Activated T-helper 1 cell treated with Interleukin-2 at 50 U/mL for 16 hours (primary cell): ENCODE results near the gene TCP11L2.

ENCODE experiments used
- DNase-seq: peaks from one replicate; pipeline ENCODE4 v3.0.0-alpha.2; 2020; ENCODE audit warnings: low read depth

TCP11L2 gene

DNA sequence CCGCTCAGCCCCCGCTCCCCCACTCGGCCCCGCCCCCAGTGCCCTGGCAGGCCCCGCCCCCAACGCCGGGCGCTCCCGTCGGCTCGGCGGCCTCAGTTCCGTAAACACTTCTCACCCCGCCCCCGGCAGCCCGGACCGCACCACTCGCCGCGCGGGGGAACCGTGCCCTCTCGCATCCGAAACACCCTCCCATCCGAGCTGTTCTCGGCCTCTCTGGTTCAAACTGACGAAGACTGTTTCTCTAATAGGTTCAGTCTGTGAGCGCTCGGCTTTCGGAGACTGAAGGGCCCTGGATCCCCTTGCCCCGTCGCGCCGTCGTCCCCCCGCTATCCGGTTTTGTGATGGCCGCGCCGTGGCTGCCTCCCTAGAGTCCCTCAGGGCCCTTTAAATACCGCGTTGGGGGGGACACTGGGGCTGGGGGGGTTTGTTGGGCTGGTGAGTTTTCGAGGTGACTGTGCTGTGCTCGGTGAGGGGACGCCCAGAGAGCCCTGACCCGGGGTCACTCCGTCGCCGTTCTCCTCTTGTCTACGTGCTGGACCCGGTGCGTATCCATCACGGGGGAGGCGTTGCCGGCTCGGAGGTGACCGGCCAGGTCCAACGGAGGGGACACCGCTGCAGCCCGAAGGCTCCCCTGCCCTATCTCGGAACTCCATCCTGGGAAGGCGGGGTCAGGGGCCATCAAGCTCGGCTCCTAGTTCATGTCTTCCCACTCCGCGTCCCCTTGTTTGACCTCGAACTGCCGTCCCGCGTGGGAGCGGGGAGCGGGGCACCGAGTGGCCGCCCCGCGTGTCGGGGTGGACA is at the start of gene TCP11L2:
Gene TCP11L2 (plus strand): TSS at position 333 of the 801 bp plus-strand sequence. CDS start 8,343 bp downstream, outside the sequence.
- peak; percentile 86 for DNase-seq

DNA sequence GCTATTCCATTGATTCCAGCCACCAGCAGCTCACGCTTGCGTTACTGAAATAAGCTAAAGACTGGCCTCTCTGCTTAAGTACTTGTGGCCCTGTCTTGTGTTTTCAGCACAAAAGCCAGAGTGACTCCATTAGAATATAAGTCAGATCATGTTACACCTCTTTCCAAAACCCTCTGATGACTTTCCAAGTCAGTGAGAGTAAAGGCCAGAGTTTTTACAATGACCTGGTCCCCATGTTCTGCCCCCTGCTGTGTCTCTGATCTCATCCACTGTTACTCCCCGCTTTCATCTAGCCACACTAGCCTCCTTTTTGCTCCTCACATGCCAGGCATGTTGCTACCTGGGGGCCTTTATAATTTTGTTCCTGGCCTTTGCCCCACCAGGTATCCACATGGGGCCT is 47.8 kb upstream of the TCP11L2 start:
- no peak for DNase-seq

DNA sequence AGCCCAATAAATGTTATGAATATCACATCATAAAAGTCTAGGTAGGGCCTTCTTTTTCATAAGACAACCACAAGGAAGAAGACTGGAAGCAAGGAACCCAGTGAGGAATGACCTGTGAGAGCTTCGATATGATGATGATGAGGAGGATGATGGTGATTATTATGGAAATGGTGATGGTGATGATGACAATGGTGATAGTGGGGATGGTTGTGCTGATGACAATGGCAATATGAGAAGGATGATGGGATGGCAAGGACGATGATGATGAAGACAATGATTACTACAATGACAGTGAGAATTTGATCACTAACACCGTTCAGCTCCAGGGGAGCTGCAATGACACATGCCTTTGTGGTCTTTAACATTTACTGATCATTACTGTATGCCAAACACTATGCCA is 47.0 kb upstream of the TCP11L2 start:
- no peak for DNase-seq

DNA sequence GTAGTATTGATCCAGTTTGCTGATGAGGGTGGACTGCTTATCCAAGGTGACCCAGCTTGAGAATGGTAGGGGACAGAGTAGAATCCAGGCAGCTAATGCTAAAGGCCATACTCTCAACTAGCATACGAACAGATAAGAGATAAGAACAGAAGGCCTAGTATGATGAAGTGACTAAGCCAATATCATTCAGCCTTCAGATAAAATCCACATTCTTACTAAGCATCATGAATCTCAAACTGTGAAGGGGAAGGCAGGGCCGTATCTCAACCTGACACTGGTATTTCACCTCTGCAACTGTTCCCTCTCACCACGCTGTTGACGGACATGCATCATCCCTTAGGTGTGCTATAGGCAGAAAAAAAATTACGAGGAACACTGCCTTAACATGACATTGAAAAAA is 46.6 kb upstream of the TCP11L2 start:
- DNase-seq: no peak

DNA sequence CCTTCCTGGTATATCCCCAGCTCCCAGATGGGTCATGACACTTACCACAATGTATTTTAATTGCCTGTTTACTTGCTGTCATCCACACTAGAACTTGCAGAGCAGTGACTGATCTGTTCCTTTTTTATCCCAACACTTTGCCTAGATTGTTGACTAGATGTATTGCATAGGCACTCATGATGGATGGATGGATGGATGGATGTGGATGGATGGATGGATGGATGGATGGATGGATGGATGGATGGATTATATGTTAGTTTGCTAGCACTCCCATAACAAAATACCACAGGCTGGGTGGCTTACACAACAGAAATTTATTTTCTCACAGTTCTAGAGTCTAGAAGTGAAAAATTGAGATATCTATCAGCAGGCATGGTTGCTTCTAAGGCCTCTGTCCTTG is 46.0 kb upstream of the TCP11L2 start:
- DNase-seq: no peak

DNA sequence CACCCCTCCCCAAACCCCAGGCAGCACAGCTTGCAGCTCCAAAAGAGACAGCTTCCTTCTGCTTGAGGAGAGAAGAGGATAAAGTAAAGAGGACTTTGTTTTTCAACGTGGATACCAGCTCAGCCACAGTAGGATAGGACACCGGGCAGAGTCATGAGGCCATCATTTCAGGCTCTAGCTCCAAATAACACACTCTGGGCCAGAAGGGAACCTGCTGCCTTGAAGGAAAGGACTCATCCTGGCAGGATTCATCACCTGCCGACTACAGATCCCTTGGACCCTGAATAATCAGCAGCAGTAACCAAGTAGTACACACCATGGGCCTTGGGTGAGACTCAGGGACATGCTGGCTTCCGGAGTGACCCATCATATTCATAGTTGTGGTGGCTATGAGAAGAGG is 44.3 kb upstream of the TCP11L2 start:
- DNase-seq: no peak

DNA sequence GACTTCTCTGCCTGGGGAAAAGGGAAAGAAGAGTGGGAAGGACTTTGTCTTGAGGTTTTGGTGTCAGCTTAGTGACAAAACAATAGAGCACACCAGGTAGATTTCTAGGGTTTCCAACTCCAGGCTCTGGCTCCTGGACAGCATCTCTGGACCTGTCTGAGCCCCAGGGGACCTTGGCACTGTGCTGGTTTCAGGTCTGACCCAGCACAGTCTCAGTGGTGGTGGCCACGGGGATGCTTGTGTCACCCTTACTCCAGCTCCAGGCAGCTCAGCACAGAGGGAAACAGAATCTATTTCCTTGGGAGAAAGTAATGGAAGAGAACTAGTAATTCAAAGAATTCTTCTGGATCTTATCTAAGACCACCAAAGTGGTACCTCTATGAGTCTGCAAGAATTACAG is 43.6 kb upstream of the TCP11L2 start:
- DNase-seq: no peak

DNA sequence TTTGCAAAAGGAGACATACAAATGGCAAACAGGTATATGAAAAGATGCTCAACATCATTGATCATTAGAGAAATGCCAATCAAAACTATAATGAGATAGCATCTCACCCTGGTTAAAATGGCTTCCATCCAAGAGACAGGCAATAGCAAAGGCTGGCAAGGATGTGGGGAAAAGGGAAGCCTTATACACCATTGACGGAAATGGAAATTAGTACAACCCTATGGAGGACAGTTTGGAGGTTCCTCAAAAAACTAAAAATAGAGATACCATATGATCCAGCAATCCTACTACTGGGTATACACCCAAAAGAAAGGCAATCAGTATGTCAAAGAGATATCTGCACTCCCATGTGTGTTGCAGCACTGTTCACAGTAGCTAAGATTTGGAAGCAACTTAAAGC is 37.4 kb upstream of the TCP11L2 start:
- DNase-seq: no peak

DNA sequence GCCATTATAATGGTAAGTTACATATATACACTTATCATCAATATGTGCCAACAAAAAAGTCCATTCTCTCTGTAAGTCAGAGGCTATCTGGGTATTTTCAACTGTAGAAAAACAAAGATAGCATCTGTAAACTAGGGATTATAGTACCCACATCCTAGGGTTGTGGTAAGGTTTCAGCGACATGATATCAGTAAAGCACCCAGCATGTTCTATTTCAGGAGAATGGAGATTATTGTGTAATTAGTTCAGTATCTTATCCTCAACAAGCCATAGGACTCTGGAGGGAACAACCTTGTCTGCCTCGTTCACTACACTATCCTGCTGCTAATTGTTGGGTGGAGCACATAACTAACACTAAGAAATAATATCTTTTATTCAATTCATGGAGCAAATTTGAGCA is 35.0 kb upstream of the TCP11L2 start:
- DNase-seq: no peak

DNA sequence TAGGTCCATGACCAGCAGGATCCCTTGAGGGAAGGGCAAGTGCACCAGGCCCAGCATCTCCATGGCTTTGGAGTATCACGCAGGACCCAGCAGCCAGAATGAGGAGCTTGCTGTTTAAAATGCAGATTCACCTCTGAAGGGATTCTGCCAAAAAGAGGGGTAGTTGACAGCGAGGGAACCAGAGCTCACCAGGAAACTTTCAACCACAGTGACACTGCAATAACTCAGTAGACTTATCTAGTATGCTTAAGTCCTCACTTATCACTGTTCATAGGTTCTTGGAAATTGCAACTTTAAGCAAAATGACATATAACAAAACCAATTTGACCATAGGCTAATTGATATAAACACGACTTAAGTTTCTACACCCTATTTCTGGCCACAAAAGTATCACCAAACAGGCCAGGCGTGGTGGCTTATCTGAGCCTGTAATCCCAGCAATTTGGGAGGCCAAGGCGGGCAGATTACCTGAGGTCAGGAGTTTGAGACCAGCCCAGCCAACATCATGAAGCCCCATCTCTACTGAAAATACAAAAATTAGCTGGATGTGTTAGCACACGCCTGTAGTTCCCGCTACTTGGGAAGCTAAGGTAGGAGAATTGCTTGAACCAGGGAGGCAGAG is 33.3 kb upstream of the TCP11L2 start:
- no peak for DNase-seq

DNA sequence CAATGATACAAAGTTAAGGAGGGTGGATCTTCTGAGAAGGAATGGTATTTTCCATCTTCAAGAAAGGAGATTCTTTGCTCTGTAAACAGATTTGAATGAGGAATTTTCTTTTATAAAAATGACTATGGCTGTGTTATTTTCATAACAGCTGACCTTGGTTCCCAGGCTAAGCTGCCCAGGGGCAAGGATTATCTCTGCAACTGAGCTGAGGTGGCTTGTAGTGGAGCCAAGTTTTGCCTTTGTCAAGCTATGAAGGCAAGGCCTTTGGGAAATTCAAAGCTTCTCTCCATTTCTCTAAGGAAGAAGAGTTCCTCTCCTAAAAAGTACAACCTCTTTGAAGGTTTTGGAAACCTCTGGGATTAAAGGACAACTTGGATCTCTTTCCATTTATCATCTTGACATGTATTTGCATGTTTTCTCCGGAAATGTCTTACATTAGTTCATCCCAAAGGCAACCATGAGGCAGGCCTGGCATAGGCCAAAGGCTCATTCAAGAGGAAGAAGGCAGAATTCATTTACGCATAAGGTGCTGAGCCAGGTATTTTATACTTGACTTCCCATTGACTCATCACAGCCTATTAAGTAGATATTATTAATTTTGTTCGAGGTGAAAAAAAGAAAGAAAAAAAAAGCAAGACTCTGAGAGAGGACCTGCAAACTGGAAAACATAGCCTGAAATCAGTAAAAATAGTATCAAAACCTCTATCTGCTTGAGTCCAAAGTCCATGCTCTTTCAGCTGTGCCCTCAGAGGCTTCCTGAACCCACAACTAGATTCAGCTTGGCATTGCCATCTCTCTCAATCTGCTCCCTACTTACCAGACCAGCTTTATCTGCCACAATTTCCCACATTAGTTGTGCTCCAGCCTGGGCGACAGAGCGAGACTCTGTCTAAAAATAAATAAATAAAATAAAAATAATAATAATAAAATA is 30.7 kb upstream of the TCP11L2 start:
- DNase-seq: no peak

DNA sequence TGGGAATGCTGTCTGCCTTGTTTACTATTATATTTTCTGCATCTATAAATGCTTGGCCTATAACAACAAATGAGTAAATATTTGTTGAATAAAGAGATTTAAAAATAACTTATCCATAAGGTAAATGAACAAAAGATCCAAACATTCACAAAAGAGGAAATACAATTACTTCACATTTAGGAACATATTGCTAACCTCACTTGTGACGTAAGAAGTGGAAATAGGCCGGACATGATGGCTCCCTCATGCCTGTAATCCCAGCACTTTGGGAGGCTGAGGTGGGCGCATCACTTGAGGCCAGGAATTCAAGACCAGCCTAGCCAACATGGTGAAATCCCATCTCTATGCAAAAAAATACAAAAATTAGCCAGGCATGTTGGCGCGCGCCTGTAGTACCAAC is 29.0 kb upstream of the TCP11L2 start:
- DNase-seq: no peak

DNA sequence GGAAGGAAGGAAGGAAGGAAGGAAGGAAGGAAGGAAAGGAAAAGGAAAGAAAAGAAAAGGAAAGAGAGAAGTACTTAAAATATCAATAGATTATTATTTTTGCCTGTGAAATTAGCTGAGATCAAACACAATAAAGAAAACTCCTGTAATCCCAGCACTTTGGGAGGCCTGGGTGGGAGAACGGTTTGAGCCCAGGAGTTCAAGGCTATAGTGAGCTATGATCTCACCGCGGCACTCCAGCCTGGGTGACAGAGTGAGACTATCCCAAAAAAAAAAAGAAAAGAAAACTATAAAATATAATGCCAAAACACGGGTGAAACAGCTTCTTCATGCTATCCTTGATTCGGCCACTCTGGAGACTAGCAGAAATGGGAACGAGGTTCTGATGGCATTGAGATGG is 28.5 kb upstream of the TCP11L2 start:
- no peak for DNase-seq

DNA sequence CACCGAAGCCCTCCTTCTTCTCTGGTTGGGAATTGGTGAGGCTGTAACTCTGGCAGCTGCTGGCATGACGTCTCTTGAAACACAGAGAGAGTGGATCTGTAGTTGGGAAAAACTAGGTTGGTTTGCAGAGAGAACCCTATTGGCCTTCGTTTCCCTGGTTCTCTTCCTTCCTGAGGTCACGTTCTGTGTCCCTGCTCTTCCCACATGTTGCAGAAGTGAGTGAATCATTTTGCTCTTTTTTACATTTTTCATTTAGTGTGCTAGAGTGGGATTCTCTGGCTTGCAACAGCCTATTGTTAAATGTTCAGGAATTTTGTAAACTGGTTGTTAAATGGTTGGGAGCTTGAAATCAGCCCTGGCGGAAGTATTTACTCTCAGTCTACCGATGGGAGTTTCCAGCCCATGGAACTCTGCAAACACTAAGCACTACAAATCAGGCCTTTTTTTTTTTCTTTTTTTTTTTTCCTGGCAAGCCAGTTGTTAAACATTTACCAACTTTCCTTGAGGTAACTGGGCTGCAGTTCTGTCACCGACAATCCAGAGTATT is 27.9 kb upstream of the TCP11L2 start:
- no peak for DNase-seq

DNA sequence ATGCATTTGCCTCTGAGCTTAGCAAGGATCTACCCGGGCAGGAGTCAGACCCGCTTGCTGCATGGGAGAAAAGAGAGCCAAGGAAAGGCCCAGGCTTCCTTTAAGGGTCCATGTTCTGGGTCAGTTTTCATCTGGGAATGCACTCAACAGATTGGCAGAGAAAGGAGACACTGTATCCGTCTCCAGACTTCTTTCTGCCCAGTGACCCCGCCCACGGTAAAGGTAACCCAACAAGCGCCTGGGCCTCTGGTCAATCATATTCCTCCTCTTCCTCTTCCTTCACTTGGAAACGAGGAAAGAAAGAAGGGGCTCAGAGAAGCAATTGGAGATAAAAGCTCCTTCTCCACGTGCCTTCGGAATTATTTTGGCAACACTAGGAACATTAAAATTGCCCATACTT is 27.1 kb upstream of the TCP11L2 start:
- DNase-seq: no peak

DNA sequence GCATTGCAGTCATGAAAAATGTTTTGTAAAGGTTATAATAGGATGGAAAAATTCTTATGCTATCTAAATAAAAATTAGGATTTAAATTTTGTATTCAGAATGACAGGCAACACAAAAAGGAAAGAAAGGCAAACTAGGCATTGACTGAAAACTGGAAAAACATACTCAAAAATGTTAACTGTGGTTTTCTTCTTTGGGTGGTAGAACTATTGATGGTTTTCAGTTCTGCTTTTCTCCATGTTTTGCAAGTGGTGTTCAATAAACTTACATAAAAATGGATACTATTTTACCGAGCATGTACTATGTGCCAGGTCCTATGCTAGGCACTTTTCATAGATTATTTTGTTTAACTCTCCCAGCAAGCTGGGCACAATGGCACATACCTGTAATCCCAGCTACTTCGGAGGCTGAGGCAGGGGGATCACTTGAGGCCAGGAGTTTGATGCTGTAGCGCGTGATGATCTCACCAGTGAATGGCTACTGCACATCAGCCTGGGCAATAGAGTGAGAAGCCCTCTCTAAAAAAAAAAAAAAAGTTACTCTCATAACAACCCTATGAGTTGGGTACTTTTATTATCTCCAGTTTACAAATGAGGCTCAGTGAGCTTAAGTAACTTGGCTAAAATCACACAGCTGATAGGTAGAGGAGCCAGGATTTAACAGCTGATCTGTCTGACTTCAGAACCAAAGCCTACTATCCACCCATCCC is 26.3 kb upstream of the TCP11L2 start:
- DNase-seq: no peak

DNA sequence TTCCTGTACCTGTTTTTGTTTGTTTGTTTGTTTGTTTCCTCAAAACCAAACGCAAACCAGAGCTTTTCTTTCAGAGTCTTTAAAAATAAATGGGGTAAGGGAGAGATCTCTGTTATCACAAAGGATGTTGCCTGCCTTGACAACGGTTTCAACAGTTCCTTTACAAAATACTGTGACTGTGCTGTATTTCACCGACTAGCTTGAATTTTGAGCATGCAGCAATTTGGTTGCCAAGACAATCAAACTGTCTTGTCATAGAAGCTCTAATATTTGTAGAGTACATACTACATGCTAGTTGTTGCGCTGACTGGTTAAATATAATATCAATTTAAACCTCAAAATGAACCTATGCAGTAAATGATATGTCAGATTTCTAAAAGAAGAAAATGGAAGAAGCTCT is 22.4 kb upstream of the TCP11L2 start:
- DNase-seq: no peak

DNA sequence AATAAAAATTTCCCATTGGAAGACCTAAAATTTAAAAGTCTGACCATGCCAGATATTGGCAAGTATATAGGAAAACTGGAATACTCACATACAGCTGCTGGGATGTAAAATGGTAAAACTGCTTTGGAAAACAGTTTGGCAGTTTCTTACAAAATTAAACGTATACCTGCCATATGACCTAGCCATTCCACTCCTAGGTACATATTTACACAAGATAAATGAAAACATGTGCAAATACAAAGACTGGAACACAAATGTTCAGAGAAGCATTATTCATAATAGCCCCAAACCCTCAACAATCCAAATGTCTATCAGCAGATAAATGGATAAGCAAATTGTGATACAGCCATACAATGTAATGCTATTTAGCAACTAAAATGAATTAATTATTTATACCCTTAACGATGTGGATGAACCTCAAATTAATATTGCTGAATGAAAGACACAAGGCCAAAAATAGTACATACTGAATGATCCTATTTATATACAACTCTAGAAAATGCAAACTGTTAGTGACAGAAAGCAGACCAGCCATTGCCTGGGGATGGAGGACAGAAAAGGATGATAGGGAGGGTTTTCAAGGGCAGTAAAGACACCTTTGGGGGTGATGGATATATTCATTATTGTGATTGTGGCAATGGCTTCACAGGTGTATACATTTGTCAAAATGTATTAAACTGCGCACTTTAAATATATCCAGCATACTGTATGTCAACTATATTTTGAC is 21.3 kb upstream of the TCP11L2 start:
- DNase-seq: no peak

DNA sequence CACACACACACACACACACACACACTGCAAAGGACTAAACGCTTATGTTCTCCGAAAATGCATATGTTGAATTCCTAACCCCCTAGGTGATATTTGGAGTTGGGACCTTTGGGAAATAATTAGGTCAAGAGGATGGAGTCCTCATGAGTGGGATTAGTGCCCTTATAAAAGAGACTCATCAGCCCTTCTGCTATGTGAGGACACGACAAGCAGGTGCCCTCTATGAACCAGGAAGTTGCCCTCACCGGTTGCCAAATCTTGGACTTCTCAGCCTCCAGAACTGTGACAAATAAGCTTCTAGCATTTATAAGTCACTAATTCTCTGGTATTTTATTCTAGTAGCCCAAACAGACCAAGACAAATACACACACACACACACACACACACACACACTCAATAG is 20.7 kb upstream of the TCP11L2 start:
- DNase-seq: no peak

DNA sequence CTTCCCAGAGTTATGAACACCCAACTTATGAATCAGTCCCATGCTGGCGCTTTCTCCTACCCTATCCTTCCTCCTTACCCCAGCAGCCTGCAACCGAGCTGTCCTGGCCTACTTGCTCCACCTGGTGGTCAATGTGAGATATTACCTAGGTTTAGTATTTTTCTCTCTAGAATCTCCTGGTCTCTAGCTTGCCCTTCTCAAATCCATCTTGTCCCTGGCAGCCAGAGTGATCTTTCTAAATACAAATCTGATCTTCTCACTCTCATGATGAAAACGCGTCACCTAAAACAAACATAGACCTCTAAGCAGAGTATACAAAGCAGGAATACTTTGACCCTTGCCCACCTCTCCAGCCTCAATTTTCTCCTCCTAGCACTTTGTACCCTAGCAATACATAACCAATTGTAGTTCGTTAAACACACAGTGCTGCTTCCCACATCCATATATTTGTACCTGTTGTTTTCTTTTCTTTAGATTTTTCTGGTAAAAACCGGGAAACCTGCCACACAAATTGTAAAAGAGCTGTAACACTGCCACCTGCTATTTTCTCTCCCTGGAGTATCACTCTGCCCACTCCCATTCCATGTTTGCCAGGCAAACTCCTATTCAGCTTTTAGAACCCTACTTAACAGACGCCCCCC is 20.0 kb upstream of the TCP11L2 start:
- peak; percentile 15 for DNase-seq
